NK-92 (cell line): ENCODE data around the gene C2CD4A.
"Not testable (repeated sequence)": the region's sequence is repeated elsewhere in the genome, so short reads cannot be mapped to it uniquely, and the experiment has no call there.

Source experiments
- DNase-seq: peaks from one replicate; lab custom pipeline; 2025; ENCODE audit not compliant: unreplicated experiment; lab: John Stamatoyannopoulos, UW

C2CD4A gene, protein sequence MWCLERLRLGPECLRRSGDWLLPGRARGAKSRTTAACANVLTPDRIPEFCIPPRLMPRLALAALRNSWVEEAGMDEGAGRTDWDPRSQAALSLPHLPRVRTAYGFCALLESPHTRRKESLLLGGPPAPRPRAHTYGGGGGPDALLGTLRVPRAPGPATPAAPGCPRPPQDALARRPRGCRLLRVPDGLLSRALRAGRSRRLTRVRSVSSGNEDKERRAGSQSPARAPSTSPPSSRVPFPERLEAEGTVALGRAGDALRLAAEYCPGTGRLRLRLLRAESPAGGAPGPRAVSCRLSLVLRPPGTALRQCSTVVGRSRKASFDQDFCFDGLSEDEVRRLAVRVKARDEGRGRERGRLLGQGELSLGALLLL

DNA sequence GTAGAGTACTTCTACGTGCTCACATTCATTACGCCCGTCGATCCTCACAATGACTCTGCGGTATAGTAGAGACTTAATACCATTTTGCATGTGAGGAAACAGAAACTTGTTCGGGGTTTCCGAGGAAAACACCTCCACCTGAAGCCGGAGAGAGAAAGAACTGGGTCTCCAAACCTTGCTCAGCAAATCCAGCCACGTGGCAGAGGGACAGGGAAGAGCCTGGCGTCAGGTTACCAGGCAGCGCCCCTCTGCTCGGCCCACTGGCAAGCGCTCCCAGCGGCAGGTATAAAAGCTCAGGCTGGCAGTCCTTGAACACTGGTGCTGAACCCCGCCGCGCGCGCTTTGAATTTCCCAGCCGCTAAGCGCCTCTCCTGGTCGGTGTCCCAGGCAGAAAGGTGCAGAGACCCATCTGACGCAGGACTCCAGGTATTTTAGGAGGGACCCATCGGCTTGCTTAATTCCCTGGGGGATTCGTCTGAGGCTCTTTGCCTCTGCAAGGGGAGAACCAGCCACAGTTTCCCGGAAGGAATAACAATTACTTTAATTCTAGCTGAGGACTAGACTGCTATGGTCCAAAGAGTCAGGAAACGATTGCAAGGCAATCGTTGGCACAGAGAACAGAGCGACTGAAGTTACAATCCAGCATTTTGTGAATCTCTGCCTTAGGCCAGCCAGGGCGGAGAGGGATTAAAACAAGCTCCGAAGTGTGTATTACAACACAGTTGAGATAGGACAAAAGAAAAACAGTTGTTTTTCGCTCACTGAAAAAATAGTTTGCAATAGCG is at the start of gene C2CD4A:
C2CD4A (plus strand) TSS at position 315 of the 785 bp plus-strand sequence. CDS start 637 bp downstream, outside the sequence.
- no peak for DNase-seq

DNA sequence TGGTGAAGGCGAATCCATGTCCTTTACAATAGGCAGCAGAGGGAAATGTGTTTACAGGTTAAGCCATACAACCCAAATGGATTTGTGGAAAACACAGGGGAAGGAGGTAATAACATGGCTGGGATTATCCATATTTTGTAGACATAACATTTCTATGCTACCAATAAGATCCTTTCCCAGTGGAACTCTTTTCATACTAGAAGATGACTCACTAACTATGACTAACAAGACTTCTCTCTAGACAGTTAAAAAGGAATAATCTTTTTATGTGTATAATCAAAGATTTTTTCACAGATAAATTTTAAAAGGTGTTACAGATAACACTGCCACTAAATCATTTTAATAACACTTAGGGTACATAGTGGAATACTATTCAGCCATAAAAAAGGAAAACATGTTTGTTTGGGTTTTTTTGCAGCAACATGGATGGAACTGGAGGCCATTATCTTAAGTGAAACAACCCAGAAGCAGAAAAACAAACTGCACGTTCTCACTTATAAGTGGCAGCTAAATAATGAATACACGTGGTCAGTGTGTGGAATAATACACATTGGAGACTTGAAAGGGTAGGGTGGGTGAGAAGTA is 46.1 kb upstream of the C2CD4A start:
- no peak for DNase-seq

DNA sequence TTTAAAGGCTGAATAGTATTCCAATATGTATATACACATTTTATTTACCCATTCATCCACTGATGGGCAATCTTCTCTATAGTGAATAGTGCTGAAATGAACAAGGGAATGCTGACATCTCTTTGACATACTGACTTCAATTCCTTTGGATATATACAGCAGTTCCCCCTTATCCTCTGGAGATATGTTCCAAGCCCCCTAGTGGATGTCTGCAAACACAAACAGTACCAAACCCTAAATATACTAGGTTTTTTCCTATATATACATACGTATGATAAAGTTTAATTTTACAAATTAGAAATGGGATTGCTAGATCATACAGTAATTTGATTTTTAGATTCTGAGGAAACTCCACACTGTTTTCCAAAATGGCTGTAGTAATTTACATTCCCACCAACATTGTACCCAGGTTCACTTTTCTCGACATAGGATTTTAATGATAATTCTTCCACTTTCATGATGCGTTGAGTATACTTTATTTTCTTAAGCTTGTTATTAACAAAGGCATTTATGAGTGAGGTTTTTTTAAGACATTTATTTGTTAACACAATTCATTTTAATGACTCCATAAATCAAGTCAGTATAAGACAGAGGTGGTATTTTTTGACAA is 44.7 kb upstream of the C2CD4A start:
- no peak for DNase-seq

DNA sequence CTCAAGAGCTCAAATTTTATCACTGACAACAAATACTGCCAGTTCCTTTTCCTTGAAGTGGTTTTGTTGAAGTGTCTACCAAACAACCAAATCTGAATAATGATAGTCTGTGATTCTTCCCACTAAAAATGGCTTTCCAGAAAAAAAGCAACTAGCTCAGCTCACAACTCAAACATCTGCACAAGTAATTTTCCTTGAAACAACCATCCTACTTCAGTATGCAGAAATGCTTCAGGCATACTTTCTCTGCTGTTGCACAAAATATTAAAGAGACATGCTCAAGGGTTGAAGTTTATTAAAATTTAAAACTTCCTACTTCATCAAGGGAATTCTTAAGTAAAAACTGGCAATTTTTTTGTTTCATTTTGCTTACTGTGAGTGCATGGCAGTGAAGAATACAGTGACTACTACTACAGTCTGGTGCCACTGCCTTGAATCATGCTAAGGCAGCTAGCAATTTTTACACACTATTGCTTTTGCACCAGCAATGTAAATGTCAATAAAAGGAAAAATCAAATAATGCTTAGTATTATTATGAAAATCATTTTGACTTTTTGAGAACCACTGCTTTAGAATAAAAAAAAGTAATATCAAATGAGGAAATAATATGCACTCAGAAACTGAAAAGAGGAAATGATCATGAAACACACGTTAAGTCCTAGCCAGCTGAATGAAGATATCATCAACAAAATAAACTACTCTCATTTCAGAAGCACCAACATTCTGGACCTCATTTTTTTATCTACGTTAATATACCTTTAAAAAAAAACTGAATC is 40.1 kb upstream of the C2CD4A start:
- DNase-seq = no peak

DNA sequence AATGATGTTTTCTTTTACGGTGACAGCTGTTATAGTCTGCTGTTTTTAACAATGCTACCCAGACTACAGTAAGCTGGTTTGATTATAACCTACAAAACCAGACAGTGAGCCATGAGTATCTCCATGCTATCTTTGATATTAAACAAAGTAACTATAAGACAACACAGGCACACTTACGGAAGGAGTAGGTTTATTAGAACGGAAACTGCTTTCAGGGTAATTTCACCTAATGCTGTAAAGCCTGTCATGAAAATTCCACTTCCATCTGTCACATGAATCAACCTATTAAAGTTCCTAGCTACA is 39.6 kb upstream of the C2CD4A start:
- DNase-seq = no peak

DNA sequence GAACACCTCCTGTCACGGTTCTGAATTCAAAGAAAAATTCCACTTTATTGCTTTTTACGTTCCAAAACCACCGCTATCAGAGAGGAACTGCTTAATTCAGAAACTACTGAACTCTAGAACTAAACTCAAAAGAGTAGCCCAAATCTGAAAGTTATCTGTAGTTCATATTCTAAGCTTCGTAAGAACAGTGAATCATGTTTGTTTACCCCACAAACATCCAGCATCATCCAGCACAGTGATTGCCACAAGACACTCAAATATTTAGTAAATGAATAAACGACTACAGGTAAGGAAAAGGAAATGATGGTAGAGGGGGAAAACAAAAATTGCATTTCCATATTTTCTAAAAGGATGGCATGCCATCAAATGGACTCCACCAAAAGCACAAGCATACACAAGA is 38.9 kb upstream of the C2CD4A start:
- no peak for DNase-seq

DNA sequence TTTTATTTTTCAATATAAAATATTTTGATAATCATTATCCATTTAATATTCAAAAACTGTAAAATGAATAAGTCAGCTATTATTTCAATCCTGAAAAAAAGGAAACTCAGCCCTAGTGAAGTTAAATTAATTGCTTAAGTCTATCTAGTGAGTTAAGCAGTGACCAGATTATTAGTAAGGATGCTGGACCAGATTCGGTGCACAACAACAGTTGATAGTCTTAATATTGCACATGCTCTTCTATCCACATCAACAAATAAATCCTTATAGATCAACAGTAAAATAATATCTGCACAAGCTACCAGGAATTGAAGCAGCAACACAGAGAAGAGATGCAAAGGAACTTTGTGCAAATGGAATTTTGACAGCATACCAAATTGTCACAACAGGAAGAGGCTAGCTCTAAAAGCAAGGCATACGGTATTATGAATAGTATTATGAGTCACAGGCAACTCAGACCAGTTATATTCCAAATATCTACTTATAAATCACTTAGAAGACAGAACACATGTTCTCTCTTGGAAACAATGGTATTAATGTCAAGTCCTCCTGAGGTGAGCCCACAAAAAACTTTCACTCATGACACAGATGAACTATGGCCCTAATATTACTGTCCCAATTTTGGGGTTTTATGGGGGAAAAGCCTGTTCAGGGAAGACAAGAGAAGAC is 31.4 kb upstream of the C2CD4A start:
- no peak for DNase-seq

DNA sequence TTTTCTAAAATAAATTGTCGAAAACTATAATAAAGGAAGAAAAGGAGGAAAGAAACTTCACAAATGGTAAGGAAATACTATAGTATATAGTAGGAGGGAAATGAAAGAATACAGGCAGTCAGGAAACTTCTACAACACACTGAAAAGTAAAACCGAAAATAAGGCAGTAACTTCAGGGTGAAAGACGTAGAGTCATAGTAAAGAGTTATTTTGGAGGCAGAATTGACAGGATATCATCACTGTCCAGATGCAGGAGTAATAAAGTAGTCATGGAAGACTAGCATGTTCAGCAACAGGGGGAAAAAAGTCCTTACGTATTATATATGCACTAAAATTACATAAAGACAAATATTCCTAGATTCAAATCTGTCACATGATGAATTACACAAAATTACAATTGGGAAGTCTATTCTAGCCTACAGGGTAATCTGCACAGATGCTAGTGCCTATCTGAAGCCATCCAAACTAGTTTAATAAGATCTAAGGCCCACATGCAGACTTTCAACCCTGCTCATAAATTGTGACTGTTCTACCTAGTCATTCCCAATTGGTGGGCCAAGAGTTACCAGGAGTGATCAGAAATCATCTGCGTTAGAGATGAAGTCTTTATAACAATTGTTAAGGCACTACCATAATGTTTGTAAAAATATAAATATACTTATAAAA is 20.6 kb upstream of the C2CD4A start:
- no peak for DNase-seq

DNA sequence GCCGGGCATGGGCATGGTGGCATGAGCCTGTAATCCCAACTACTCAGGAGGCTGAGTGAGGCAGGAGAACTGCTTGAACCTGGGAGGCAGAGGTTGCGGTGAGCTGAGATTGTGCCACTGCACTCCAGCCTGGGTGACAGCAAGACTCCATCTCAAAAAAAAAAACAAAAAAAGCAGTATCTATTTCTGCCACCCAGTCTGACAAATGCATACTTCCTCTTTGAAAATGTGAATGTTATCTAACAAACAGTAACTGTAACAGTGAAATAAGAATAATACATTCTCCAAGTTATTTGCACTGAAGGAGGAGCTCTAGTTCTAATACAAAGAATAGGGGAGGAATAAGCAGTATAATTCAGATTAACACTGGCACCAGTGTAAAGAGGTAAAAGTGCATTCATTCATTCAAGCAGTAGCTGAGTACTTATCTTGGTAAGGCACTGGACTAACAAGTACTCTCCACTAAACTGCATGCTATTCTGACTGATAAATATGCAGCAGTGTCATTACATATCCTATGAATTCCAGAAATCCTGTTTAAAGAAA is 19.4 kb upstream of the C2CD4A start:
- DNase-seq = no peak

DNA sequence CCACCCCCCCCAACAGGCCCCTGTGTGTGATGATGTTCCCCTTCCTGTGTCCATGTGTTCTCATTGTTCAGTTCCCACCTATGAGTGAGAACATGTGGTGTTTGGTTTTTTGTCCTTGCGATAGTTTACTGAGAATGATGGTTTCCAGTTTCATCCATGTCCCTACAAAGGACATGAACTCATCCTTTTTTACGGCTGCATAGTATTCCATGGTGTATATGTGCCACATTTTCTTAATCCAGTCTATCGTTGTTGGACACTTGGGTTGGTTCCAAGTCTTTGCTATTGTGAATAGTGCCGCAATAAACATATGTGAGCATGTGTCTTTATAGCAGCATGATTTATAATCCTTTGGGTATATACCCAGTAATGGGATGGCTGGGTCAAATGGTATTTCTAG is 18.5 kb upstream of the C2CD4A start:
- DNase-seq = not testable (repeated sequence)

DNA sequence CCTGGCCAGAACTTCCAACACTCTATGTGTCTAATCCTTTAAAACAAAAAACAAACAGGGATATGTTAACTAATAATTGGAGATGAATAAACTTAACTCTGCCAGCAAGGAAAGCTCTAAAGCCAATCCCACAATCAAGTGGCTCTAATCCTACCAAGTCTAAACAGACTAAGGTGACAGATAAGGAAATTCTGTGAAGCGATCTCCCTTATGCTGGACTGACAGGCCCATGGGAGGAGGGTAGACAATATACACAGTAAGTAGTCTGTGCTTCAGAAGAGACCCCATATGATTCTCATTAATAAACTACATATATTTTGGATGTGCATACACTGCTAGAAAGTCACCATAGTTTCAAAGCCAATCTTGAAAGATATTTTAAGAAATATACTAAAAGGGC is 16.7 kb upstream of the C2CD4A start:
- DNase-seq = no peak

DNA sequence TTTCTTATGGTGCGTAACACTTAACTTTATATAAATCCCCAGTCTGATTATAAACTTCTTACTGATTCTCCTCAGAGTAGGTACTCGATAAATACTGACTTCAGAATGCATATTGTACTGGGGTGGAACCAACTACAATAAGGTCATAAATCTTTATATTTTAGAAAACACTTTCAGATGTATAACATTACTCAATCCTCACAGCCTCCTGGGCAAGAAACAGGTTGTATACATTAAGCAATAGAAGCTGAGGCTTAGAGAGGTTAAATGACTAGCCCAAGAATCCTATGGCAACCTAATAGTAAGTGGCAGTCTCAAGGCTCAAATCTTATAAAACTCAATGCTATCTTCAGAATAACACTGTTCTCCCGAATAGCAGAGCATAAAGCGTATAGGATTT is 15.6 kb upstream of the C2CD4A start:
- no peak for DNase-seq

DNA sequence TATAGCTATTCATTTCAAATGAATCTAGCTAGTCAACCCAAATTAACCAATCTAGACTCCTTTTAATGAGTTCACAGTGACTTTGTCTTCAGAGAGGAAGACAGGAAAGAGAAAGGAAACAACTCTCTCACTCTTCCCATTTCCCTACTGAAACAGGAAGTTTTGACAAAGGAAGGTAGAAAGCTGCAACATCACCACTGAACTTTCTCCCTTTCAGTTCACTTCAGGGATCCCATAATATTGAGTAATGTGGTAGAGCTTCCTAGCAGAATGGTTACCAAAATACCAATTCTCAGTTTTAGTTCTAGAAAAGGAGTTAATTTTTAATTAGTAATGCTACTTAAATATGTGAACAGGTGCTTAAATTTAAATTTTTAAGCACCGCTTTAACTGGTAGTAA is 14.1 kb upstream of the C2CD4A start:
- DNase-seq = no peak

DNA sequence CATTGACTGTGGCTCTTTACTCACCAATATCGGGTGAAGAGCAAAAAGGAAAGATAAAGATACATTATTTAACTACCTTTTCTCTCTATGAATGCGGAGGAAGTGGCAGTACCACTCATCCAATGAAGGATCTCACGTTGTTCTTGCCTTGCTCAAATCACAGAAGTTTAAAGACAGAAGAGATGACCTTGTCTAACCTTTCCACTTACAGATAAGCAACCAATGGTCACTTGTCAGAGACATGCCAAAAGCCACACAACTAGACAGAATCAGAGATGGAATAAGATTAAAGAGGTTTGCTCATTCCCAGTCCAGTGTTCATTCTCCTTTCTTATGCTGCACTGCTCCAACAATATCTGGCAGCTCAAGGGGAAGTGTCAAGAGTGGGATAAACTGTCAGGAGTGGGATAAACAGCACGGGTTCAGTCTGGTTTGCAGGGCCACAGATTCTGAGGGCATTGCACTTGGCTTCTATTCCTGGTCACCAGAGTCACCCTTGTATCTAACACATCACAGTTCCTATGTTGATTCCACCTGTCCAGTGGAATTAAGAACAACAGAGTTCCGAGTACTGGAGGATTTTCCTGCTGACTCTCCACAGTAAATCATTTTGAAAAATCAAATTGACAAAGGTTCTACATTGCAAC is 13.2 kb upstream of the C2CD4A start:
- no peak for DNase-seq

DNA sequence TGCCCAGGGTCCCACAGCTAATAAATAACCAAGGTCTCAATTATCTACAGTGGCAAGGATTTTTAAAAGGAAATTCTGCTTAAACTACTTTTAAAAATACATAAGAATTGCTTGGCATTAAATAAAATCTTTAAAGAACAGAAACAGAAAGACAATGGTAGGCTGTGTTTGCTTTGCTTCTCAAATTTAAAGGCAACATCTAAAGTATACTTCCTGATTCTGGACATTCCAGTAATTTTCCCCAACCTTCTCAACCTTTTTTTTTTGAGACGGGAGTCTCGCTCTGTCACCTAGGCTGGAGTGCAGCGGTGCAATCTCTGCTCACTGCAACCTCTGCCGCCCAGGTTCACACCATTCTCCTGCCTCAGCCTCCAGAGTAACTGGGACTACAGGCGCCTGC is 11.8 kb upstream of the C2CD4A start:
- DNase-seq = no peak

DNA sequence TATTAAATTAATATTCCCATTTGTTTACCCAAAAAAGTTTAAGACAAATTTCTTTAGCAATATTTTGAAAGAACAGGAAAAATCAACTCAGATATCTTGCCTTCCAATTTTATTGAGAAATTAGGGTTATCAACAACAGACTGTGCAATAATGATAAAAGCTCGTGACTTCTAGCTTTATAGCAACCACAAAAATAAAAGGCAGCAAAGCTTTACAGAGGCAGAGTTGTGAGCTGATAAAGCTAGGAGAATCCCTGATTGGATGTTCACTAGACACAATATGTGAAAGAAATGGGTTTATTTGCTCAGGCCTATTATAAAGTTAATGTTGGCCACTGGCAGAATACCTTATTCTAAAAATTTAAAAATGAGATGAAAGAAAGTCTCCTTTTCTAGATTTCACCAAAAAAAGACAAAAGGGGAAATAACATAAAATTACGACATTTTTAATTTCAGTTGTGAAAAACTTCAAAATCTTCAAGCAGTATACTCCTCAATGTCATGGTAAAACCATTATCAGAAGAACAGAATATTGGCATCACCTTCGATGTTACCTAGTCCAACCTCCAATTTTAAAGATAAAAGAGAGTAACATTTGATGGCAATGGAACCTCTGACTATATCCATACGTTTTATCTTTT is 9.3 kb upstream of the C2CD4A start:
- DNase-seq = no peak

DNA sequence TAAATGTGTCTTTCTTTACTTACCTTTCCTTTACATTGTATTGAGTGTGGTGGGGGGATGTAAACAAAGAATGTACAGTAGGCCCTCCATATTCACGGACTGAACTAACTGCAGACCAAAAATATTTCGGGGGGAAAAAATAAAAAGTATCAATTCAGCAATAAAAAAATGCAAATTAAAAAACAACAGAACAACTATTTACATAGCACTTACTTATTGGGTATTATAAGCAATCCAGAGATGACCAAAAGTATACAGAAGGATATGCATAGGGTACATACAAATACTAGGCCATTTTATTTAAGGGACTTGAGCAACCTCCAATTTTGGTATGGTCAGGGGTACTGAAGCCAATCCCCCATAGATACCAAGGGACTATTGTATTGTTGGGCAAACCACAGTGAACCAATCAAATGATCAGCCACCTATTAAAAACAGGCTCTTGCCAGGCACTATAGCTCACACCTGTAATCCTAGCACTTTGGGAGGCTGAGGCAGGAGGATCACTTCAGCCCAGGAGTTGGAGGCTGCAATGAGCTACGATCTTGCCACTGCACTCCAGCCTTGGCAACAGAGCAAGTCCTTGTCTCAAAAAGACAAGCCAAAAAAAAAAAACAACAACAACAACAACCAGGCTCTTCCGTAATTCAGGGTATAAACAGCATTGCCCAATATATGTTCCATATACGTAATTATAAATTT is 8.3 kb upstream of the C2CD4A start:
- no peak for DNase-seq
